Inferior parietal cortex (tissue), 1 donor: ENCODE measurements around the gene ATRIP.

Source experiments
- DNase-seq: peaks from one replicate; pipeline ENCODE4 v3.0.0-alpha.2; 2016; ENCODE audit errors: extremely low spot score

ATRIP gene

DNA sequence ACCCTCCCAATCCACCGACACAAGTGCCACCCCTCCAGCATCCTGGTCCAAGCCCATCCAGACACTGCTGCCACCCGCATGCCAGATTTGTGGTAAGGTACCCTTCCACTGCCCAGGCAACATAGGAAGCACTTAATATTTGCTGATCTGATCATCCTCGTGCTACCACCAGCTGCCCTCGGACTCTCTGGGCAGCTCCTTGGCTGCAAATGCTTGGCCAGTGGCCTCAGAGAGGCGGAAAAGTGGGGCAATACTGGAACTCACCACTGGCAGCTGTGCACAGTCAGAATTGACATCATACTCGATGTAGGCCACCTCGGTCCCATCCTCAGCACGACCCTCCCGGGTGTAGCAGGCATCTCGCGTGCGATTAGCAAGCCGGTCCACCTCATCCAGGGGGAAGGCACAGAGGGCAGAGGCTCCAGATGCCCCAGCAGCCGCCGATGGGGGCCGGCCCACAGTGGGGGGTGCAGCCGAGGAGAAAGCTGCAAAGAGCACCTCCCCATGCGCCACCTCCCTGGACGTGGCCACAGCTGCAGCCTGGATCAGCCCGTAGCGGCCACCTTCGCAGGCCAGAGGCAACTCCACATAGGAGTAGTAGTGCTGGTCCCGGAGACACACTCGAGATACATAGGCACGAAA, 23.2 kb upstream of the ATRIP start:
- no peak for DNase-seq

- no peak for DNase-seq
Measured at GRCh38 chr3:48423883-48424695, 22.4 kb upstream of the ATRIP start.

DNA sequence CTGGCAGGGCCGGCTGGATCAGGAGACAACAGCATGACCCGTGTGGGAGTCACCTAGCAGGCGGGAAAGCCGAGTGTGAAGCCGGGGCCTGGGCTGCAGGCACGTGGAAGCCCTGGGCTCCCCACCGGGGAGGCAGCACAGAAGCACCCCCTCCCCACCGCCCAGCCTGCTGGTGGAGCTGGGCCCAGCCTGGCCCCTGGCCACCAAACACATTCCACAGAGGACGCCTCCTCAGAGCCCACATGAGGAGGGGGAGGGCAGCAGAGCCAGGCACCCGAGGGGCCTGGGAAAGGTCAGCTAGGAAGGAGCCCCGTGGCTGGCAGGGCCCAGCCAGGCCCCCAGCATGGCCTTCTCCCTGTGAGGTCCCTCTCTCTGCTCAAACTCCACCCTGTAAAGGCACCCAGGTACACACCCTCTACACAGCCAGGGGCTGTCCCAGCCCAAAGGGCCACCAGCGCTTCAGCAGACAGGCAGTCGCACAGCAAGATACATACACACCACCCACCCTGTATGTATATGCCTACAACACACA, 21.2 kb upstream of the ATRIP start:
- DNase-seq, result no peak

GRCh38 chr3:48426401-48426909, 20.1 kb upstream of the ATRIP start:
- peak; percentile 83 for DNase-seq

DNA sequence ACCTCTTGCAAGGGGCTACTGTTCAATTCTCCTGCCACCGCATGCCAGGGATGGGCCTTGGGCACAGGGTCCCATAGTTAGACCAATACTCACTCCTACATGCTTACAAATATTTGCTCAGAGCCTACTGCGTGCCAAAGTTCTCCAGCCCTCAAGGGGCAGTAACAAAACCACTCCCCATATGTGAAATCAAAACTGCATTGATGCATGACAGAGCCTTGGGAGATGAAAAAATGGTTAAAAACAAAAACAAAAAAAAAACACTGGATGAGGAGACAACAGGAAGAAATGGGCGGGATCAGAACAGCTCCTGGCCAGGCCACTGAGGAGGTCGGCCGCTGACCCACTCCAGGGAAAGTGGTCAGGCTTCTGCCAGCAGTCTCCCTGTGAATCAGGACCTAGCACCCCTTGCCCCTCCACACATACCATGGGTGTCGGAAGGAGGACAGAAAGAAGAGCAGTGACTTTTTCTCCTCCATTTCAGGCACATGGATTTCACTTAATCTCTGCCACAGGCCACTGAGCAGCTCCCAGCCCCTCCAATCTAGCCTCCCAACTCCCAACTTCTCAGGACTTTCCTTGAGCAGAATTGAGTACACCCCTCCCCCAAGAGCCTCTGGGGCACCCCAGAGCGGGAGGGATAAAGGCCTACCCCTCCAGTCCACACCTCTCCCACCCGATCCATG, 19.4 kb upstream of the ATRIP start:
- DNase-seq, result no peak

GRCh38 chr3:48427630-48427962, 18.9 kb upstream of the ATRIP start:
- DNase-seq, result no peak

DNA sequence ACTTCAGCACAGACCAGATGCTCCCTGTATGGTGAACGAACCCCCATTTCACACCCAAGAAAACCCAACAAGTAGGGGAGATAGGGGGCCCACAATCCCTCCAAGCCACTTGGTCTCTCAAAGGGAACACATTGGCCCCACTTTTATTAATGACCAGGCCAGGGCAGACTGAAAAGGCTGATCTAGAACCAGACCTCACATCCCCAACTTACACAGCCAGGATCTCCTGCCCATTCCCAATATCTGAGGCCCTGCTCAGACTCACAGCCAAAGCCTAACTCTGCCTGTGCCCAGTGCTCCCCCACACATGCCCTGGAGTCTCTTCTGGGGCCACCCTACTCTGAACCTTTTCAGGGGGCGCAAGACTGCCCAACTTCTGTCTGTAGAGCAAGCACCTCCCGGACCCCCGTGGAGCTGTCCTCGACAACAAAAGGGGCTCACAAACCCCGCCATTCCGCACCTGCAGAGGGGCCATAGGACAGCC, 18.4 kb upstream of the ATRIP start:
- DNase-seq, result no peak

DNA sequence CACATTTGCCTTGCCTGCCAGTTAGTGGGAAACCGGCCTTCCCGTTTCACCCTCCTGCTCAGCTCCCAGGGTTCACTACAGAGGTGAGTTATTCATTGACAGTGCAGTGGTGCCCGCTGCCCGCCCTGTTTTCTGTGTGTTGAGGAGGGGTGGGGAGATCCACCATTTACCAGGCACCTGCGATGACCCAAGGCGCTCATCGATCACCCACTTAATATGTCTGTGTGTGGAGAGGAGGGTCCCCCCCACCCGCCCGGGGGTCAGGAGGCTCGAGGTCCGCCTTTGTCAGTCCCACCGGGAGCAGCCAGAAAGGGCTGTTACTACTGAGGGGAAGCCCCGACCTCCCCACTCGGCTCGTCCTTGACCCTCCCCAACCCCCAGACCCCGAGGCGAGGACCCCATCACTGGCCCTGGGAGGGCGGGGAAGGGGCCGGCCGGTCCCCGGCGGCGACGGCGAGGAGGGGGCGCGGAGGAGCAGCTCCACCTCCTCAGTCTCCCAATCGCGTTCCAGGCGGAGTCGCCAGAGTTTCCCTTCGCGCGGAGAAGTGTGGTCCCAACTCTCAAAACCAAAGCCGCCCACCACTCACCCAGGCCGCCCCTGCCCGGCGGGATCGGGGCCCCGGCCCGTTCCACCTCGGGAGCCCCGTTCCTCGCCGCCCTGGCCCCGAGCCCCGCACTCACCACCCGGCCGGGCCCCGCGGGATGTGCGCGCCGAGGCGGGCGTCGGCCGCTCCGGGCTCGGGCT, 17.8 kb upstream of the ATRIP start:
- DNase-seq, result no peak

GRCh38 chr3:48429317-48429959, 17.1 kb upstream of the ATRIP start:
- DNase-seq, result peak; percentile 54

DNA sequence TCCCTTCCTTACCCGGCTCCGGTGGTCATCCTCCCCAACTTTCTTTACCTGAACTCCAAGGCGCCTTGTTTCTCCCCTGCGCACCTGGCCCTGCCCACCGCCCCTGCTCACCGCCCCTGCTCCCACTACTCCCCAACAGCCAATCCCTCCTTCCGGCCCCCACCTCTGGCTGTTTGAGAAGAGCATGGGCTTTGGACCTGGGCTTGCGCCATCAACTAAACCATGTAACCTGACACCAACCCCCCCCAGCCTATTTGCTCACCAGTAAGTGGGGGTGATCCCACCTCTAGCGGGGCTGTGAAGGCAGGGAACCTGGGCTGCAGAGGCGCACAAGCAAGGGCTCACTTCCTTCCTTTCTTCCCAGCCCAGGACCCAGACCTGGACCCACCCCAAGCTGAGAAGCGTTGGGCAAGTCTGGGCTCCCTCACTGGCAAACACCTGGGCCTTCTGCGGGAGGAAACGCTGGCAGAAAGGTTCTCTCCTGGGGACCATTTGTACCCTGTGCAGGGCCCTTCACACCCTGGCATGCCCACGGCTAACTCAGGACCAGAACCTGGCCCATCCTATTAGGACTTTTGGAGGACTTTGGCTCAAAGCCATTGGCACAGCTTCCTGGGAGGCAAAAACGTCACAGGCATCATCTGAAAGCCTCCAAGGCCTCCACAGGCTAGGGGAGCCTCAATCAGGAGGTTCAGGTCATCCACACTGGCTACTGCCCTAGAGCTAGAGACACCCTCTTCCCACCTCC, 16.4 kb upstream of the ATRIP start, which contains the start of gene PLXNB1:
Gene PLXNB1 (minus strand): TSS at position 127 of the 748 bp plus-strand sequence. CDS start 5,475 bp downstream, outside the sequence.
- DNase-seq, result no peak

DNA sequence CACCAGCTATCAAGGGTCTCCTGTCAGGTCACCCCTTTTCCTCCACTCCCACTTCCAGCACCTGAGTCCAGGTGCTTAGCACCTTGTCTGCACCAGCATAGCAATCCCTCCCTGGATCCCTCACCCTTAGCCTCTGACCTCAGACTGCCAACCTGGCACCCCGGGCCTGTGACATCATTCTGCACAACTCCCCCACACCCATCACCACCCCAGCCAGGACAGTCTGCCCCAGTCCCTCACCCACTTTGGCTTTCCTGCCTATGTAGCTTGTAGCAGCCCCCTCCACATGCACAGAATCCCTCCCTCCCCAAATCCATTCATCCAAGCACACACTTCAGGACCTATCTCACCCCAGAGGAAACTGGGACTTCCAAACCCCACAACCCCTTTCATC, 15.8 kb upstream of the ATRIP start:
- no peak for DNase-seq

DNA sequence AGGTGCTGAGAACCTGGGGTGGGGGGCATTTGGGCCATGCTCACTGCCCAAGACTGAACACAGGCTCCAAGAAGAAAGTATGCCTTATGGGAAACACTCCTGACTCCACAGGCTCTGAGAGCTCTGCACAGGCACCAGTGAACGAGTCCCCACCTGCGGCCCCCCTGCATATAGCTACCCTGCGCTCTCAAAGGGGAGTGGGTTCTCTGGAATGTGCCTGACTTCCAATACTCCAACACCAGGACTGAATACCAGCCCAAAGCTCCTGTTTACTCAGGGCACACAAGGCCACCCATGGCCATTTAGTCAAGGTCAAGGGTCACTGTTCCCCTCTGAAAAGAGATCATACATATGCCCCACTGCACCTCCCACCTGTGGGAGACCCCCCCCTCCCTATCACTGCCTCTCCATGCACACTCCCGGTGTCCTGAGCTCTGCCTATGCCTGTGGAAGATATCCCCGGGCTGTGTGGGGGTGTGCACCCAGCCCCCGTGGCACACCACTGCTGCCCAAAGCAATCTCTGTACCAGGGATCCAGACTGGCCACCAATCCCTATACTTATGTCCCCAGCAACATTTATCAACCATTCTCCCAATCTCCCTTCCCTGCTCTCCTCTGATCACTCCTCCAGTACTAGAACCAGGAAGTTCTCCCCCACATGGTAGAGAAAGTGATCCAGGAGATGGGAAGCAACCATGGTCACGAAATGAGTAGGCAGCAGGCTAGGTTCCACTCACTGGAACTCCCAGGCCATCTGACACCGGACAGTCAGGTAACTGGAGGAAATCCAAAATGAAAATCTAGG, 15.1 kb upstream of the ATRIP start:
- no peak for DNase-seq

GRCh38 chr3:48432411-48433371, 13.8 kb upstream of the ATRIP start:
- no peak for DNase-seq

DNA sequence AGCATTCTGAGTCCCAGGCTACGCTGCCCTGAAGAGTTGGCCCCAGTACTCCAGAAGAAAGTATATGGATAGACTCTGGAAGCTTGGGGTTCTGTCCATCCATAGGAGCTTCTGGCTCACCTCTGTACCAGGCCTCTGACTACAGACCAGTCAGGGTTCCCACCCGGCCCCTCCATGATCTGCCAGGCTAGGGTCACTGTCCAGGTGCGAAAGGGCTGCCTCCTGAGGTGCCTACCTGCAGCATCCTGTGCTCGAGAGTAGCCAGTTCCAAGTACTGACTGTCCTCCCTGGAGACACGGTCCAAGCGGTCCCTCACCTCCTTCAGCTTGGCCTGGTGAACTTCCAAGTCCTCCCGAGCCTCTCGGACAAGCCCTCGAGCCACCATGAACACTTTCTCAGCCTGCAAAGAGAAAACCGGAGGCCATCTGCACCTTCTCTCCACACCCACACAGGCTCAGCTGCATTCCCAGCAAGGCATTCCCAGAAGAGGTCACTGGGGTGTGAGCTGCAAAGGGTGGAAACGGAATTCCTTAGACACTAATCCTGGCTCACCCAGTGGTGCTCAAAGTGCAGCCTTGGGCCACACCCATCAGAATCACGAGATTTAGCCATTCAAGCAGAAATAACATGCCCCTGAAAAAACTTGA, 12.9 kb upstream of the ATRIP start:
- no peak for DNase-seq

- DNase-seq, result no peak
Measured at GRCh38 chr3:48434591-48435222, 11.8 kb upstream of the ATRIP start.

- no peak for DNase-seq
Measured at GRCh38 chr3:48435223-48435595, 11.3 kb upstream of the ATRIP start.

DNA sequence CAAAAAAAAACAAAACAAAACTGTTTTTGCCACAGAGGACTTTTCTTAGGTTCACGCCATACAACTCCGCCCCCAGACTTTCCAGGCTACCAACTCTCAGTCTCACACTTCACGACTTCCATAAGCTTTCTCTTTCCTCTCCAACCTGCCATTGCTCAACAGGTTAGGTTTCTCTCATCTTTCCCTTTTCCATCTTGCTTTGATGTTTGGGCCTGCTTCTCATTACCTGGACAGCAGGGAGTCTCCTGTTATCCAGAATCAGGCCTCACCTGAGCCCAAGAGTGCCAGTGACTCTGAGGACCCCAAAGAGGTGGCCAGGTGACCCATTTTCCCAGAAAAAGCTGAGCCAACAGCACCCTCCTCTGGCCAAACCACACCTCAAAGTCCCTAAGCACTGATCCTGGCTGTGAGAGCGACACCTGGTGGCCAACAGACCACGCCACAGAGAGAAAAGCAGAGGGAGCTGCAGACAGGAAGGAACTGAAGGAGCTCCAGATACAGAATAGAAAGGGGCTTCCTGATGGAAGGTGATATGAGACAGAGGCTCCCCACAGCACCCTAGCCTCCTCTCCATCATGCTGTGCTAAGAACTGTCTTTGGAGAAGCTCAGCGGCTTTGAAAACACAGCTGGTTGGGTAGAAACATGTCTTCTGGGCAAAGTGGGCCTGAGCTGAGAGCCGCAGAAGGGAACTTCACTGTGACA, 10.6 kb upstream of the ATRIP start:
- peak; percentile 95 for DNase-seq
